GM21825 (cell line): ENCODE results near the gene MAGI3.
"Not testable (repeated sequence)": the region's sequence is repeated elsewhere in the genome, so short reads cannot be mapped to it uniquely, and the experiment has no call there.

Experiments used
- ATAC-seq: cut with Tn5 transposase; IDR thresholded peaks from one replicate; pipeline ENCODE4 v1.9.1; 2021; ENCODE audit warnings: mild to moderate bottlenecking, moderate library complexity; ENCODE audit not compliant: unreplicated experiment

MAGI3 gene

DNA sequence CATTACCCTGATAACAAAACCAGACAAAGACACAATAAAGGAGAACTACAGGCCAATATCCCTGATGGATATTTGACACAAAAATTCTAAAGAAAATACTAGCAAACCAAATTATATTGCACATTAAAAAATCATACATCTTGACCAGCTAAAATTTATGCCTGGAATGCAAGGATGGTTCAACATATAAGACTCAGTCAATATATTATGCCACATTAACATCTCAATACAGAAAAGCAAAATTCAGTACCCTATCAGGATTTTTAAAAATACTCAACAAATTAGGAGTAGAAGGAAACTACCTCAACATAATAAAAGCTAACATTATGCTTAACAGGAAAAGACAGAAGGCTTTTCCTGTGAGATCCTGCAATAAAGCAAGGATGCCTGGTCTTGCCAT is 177.1 kb downstream of the MAGI3 start:
- no peak for ATAC-seq

DNA sequence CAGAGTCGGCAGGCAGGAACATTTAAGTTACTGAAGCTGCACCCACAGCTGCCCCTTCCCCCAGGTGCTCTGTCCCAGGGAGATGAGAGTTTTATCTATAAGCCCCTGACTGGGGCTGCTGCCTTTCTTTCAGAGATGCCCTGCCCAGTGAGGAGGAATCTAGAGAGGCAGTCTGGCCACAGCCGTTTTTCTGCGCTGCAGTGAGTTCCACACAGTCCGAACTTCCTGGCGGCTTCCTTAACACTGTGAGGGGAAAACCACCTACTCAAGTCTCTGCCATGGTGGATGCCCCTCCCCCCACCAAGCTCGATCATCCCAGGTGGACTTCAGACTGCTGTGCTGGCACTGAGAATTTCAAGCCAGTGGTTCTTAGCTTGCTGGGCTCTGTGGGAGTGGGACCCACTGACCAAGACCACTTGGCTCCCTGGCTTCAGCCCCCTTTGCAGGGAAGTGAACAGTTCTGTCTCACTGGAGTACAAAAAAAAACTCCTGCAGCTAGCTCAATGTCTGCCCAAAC is 185.5 kb downstream of the MAGI3 start:
- ATAC-seq: not testable (repeated sequence)

DNA sequence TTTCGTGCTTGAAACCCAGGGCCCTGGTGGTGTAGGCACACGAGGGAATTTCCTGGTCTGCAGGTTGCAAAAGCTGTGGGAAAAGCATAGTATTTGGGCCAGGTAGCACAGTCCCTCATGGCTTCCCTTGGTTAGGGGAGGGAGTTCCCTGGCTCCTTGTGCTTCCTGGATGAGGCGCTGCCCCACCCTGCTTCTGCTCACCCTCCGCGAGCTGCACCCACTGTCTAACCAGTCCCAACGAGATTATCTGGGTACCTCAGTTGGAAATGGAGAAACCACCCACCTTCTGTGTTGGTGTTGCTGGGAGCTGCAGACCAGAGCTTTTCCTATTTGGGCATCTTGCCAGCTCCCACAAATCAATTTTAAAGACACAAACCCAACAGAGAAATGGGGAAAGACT is 186.0 kb downstream of the MAGI3 start:
- ATAC-seq: no peak

GRCh38 chr1:113579256-113580018 is 189.1 kb downstream of the MAGI3 start:
- no peak for ATAC-seq

- no peak for ATAC-seq
Measured at GRCh38 chr1:113581323-113581722, 191.0 kb downstream of the MAGI3 start.

DNA sequence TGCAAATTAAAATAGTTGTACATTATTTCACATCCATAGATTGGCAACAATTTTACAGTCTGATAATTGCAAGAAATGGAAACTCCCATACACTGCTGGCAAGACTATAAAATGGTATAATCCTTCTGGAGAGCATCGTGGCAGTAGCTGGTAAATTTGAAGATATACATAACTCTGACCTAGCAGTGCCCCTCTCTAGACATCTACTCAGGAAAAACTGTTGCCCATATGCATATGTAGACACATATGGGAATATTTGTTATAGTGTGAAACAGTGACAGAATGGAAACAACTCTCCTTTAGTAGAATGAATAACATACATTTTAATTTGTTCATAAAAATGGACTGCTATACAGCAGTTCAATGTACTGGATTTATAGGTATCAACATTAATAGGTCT is 191.8 kb downstream of the MAGI3 start:
- ATAC-seq: no peak

DNA sequence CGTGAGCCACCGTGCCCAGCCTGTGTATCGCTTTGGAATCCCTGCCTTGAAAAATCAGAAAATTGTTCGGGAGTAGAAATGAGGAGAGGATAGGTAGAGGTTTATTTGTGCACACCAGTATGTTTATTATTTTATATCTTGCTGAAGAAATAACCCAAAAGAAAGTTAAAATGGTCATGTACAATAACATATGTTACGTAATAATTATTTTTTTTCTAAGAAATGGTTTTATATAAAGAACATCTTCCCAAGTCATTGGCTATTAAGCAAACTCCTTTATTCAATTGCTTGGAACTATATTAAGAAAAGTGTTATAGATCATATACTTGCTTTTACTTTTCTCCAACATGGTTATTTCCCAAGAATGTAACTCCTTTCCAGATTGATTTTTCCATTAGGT is 197.2 kb downstream of the MAGI3 start:
- ATAC-seq: no peak

- ATAC-seq: no peak
Measured at GRCh38 chr1:113592230-113592629, 201.9 kb downstream of the MAGI3 start.

GRCh38 chr1:113593550-113594297 is 203.4 kb downstream of the MAGI3 start:
- no peak for ATAC-seq

DNA sequence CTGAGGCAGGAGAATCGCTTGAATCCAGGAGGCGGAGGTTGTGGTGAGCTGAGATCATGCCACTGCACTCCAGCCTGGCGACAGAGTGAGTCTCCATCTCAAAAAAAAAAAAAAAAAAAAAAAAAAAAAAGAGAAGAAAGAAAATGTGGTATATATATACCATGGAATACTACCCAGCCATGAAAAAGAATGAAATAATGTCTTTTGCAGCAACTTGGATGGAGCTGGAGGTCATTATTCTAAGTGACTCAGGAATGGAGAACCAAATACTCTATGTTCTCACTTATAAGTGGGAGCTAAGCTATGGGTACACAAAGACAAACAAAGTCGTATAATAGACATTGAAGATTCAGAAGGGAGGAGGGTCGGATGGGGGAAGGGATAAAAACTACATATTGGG is 214.2 kb downstream of the MAGI3 start:
- ATAC-seq: not testable (repeated sequence)

- ATAC-seq: no peak
Measured at GRCh38 chr1:113605146-113605545, 214.8 kb downstream of the MAGI3 start.

- ATAC-seq: no peak
Measured at GRCh38 chr1:113608399-113608798, 218.1 kb downstream of the MAGI3 start.

- ATAC-seq: no peak
Measured at GRCh38 chr1:113610372-113610771, 220.1 kb downstream of the MAGI3 start.

GRCh38 chr1:113615425-113615824 is 225.1 kb downstream of the MAGI3 start:
- ATAC-seq: no peak

DNA sequence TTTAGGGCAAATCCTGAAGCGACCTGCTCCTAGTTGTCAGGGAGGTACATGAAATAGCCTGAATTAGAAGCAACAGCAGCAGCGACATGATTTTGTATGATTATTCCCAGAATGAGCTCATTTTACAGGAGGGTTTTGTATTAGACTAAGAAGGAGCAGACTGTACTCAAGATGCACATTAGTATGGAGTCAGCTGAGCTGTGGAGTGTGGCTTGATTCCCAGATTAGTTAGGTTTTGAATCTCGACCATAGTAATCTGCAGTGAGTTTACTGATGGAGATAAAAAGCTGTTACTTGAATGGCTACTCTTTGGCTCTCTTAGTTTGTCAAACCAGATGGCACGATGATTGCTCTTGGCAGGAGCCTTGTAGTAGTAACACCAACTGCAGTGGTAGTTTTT is 225.8 kb downstream of the MAGI3 start:
- ATAC-seq: no peak

- ATAC-seq: no peak
Measured at GRCh38 chr1:113617438-113618141, 227.3 kb downstream of the MAGI3 start.

- ATAC-seq: no peak
Measured at GRCh38 chr1:113628997-113629396, 238.7 kb downstream of the MAGI3 start.

GRCh38 chr1:113630340-113631327 is 240.3 kb downstream of the MAGI3 start:
- no peak for ATAC-seq

- ATAC-seq: no peak
Measured at GRCh38 chr1:113641396-113641795, 251.1 kb downstream of the MAGI3 start.

DNA sequence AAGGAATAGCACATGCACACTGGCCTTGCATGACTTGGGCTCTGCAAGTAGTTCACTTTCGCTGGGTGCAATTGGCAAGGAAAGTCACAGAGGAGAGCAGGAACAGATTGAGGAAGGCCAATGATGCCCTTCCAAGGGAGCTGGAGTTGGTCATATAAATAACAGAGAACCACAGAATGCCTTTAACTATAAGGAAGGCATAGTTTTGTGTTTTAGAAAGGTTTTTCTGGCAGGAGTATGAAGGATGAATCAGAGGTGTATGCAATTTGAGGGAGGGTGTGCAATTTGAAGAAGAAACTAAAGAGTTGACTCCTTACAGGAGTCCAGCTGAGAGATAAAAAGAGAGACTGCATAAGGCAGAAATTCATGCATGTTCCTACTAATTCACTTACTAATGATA is 256.8 kb downstream of the MAGI3 start:
- ATAC-seq: no peak
